ENCODE data around the gene HOXB13. TPM values are rescaled to one million over a fixed set of nuclear protein-coding genes. Genes with fewer than 3 reads are reported as not detected.

HOXB13 gene
- total RNA-seq, 6 experiments from 2014 or later: not detected

GRCh38 chr17:48692049-48692448, 36.5 kb downstream of the HOXB13 start:
- Mint-ChIP-seq H3K27me3 (ENCODE audit: insufficient read depth) (peaks cover 34% of the 10 kb centered on the region), H3K9me3 (peaks cover 5% of the 10 kb centered on the region), H3K4me1 (ENCODE audit: low read depth) (no peaks in the 10 kb centered on the region), H3K36me3 (ENCODE audit: low read depth) (no peaks in the 10 kb centered on the region), H3K4me3 (no peak overlapping the region), H3K27ac (no peak overlapping the region)
- no peak for TF ChIP-seq CTCF (IDR thresholded peaks at IDR 0.05)
- DNase-seq: no peak

GRCh38 chr17:48690655-48691054, 37.9 kb downstream of the HOXB13 start:
- Mint-ChIP-seq H3K36me3 (ENCODE audit: low read depth) (no peaks in the 10 kb centered on the region), H3K9me3 (peaks cover 5% of the 10 kb centered on the region), H3K27ac (no peak overlapping the region), H3K4me3 (no peak overlapping the region), H3K27me3 (ENCODE audit: insufficient read depth) (peaks cover 30% of the 10 kb centered on the region), H3K4me1 (ENCODE audit: low read depth) (no peaks in the 10 kb centered on the region)
- no peak for TF ChIP-seq CTCF (IDR thresholded peaks at IDR 0.05)
- DNase-seq: no peak

GRCh38 chr17:48681609-48682008, 46.9 kb downstream of the HOXB13 start:
- H3K27ac Mint-ChIP-seq: no peak overlapping the region
- peaks cover 31% of the 10 kb centered on the region for H3K27me3 Mint-ChIP-seq (ENCODE audit: insufficient read depth)
- H3K4me1 Mint-ChIP-seq (ENCODE audit: low read depth): peaks cover 7% of the 10 kb centered on the region
- no peak for TF ChIP-seq CTCF (IDR thresholded peaks at IDR 0.05)
- no peaks in the 10 kb centered on the region for H3K36me3 Mint-ChIP-seq (ENCODE audit: low read depth)
- no peak overlapping the region for H3K4me3 Mint-ChIP-seq
- no peaks in the 10 kb centered on the region for H3K9me3 Mint-ChIP-seq
- DNase-seq: no peak

- no peak overlapping the region for H3K4me3 Mint-ChIP-seq
- DNase-seq: no peak
Observed at GRCh38 chr17:48679385-48680096, 49.0 kb downstream of the HOXB13 start.

GRCh38 chr17:48678141-48678971, 50.2 kb downstream of the HOXB13 start:
- H3K27me3 Mint-ChIP-seq (ENCODE audit: insufficient read depth): peaks cover 30% of the 10 kb centered on the region
- TF ChIP-seq CTCF (IDR thresholded peaks at IDR 0.05): peak; percentile 98
- peaks cover 7% of the 10 kb centered on the region for H3K4me1 Mint-ChIP-seq (ENCODE audit: low read depth)
- no peaks in the 10 kb centered on the region for H3K9me3 Mint-ChIP-seq
- peak; percentile 30 for DNase-seq
- H3K4me3 Mint-ChIP-seq: no peak overlapping the region
- H3K27ac Mint-ChIP-seq: no peak overlapping the region
- no peaks in the 10 kb centered on the region for H3K36me3 Mint-ChIP-seq (ENCODE audit: low read depth)

More at GRCh38 chr17:48679385-48680096, 49.0 kb downstream of the HOXB13 start:
- Mint-ChIP-seq H3K9me3 (no peaks in the 10 kb centered on the region), H3K27ac (no peak overlapping the region), H3K36me3 (ENCODE audit: low read depth) (no peaks in the 10 kb centered on the region), H3K4me1 (ENCODE audit: low read depth) (peaks cover 7% of the 10 kb centered on the region), H3K27me3 (ENCODE audit: insufficient read depth) (peaks cover 36% of the 10 kb centered on the region)
- no peak for TF ChIP-seq CTCF (IDR thresholded peaks at IDR 0.05)
